ENCODE data around the gene FLOT1.
"Not testable (repeated sequence)": the region's sequence is repeated elsewhere in the genome, so short reads cannot be mapped to it uniquely, and the experiment has no call there.

Gene FLOT1

GRCh38 chr6:30719356-30719755 lies 23.1 kb downstream of the FLOT1 start:
- Mint-ChIP-seq H3K4me3 (peak overlapping the region; percentile 97), H3K9me3 (no peaks in the 10 kb centered on the region), H3K36me3 (ENCODE audit: low read depth) (peaks cover 55% of the 10 kb centered on the region), H3K27me3 (ENCODE audit: low read depth, poor library complexity) (peaks cover 3% of the 10 kb centered on the region), H3K4me1 (peaks cover 61% of the 10 kb centered on the region), H3K27ac (peak overlapping the region; percentile 97)
- TF ChIP-seq CTCF (IDR thresholded peaks at IDR 0.05), result no peak
- no peak for DNase-seq

- not testable (repeated sequence) for H3K27me3 Mint-ChIP-seq (ENCODE audit: low read depth, poor library complexity); H3K9me3 Mint-ChIP-seq; DNase-seq
- Mint-ChIP-seq H3K27ac (peak overlapping the region; percentile 100), H3K36me3 (ENCODE audit: low read depth) (peaks cover 53% of the 10 kb centered on the region), H3K4me1 (peaks cover 48% of the 10 kb centered on the region), H3K4me3 (peak overlapping the region; percentile 97)
These were observed 24.4 kb downstream of the FLOT1 start for GRCh38 chr6:30717845-30718720.

GRCh38 chr6:30717129-30717844 lies 25.2 kb downstream of the FLOT1 start, which contains the start of gene MDC1:
MDC1 (minus strand) TSS chr6:30717281; CDS start chr6:30715175, 2,106 bp downstream.
- H3K4me3 Mint-ChIP-seq, result peak within 1 kb of the TSS; percentile 97
- DNase-seq, result peak; percentile 96
- TF ChIP-seq CTCF (IDR thresholded peaks at IDR 0.05), result peak; percentile 23
- H3K9me3 Mint-ChIP-seq, result no peaks in the 10 kb centered on the region
- H3K36me3 Mint-ChIP-seq (ENCODE audit: low read depth), result peaks cover 54% of the 10 kb centered on the region
- H3K4me1 Mint-ChIP-seq, result peaks cover 41% of the 10 kb centered on the region
- peak within 1 kb of the TSS; percentile 100 for H3K27ac Mint-ChIP-seq
- no peaks in the 10 kb centered on the region for H3K27me3 Mint-ChIP-seq (ENCODE audit: low read depth, poor library complexity)

- H3K4me1 Mint-ChIP-seq, result peaks cover 40% of the 10 kb centered on the region
- H3K4me3 Mint-ChIP-seq, result peak overlapping the region; percentile 97
- no peak for DNase-seq
- H3K9me3 Mint-ChIP-seq, result no peaks in the 10 kb centered on the region
- TF ChIP-seq CTCF (IDR thresholded peaks at IDR 0.05), result no peak
- no peaks in the 10 kb centered on the region for H3K27me3 Mint-ChIP-seq (ENCODE audit: low read depth, poor library complexity)
- peaks cover 57% of the 10 kb centered on the region for H3K36me3 Mint-ChIP-seq (ENCODE audit: low read depth)
- peak overlapping the region; percentile 98 for H3K27ac Mint-ChIP-seq
These were observed 25.7 kb downstream of the FLOT1 start for GRCh38 chr6:30716879-30717128.

- no peak for DNase-seq
- Mint-ChIP-seq H3K9me3 (no peaks in the 10 kb centered on the region), H3K36me3 (ENCODE audit: low read depth) (peaks cover 62% of the 10 kb centered on the region)
These were observed 28.2 kb downstream of the FLOT1 start for GRCh38 chr6:30714263-30714662.

More at GRCh38 chr6:30714263-30714662, 28.2 kb downstream of the FLOT1 start:
- H3K4me3 Mint-ChIP-seq, result no peak overlapping the region
- no peak overlapping the region for H3K27ac Mint-ChIP-seq
- H3K4me1 Mint-ChIP-seq, result peaks cover 32% of the 10 kb centered on the region
- H3K27me3 Mint-ChIP-seq (ENCODE audit: low read depth, poor library complexity), result peaks cover 3% of the 10 kb centered on the region
- TF ChIP-seq CTCF (IDR thresholded peaks at IDR 0.05), result no peak

Measured in nephron progenitor cell (in vitro differentiated cells).